Bronchial epithelial cell (primary cell): ENCODE measurements around the gene ABCA1. TPM values are rescaled to one million over a fixed set of nuclear protein-coding genes. Genes with fewer than 3 reads are reported as not detected.
A peak's percentile ranks its signal among the peaks of the same experiment; 100 is the strongest.

Experiments used
- DNase-seq: peaks from one replicate; pipeline ENCODE4 v3.0.0-alpha.2; 2010; ENCODE audit warnings: low read depth
- FAIRE-seq: peaks from 2 replicates; lab custom pipeline; 2011; peaks lifted over from hg19 to GRCh38; lab: Jason Lieb, UNC
- H3K27me3 ChIP-seq: 2 replicates; pipeline ENCODE4 v1.5.1; 2011; ENCODE audit warnings: low read length; ENCODE audit not compliant: control insufficient read depth, insufficient read depth
- H3K36me3 ChIP-seq: 2 replicates; pipeline ENCODE4 v1.5.1; 2011; ENCODE audit warnings: low read length; ENCODE audit not compliant: control insufficient read depth, insufficient read depth
- H3K4me3 ChIP-seq: 2 replicates; pipeline ENCODE4 v1.5.1; 2011; ENCODE audit warnings: mild to moderate bottlenecking, low read depth, low read length, control low read depth
- CTCF ChIP-seq: IDR thresholded peaks from 2 replicates; pipeline ENCODE4 v1.5.1; 2011; ENCODE audit warnings: mild to moderate bottlenecking, moderate library complexity, low read length, control low read depth, inconsistent platforms; ENCODE audit not compliant: insufficient read depth, severe bottlenecking
- total RNA-seq: library from RNA; depleted of rRNA; stranded (reverse); fragments of >200 nt; gene quantifications from 2 replicates; pipeline ENCODE4 v1.2.1, GENCODE V29; 2014

Gene ABCA1
- total RNA-seq, 1 donor from 2014 or later = 34.2 TPM

GRCh38 chr9:104833696-104834095 lies 94.3 kb downstream of the ABCA1 start:
- FAIRE-seq (no peak), DNase-seq (no peak)
- Histone ChIP-seq H3K4me3 (no peak overlapping the region), H3K27me3 (no peaks in the 10 kb centered on the region), H3K36me3 (peaks cover 3% of the 10 kb centered on the region)
- no peak for TF ChIP-seq CTCF

- no peak for FAIRE-seq
- Histone ChIP-seq H3K27me3 (no peaks in the 10 kb centered on the region), H3K36me3 (peaks cover 6% of the 10 kb centered on the region), H3K4me3 (no peak overlapping the region)
- peak; percentile 94 for DNase-seq
- TF ChIP-seq CTCF = no peak
These were observed 96.3 kb downstream of the ABCA1 start for GRCh38 chr9:104831681-104832080.

GRCh38 chr9:104826911-104827310 lies 101.0 kb downstream of the ABCA1 start:
- H3K27me3 ChIP-seq = no peaks in the 10 kb centered on the region
- H3K4me3 ChIP-seq = no peak overlapping the region
- TF ChIP-seq CTCF = no peak
- H3K36me3 ChIP-seq = peaks cover 10% of the 10 kb centered on the region
- FAIRE-seq = no peak
- DNase-seq = no peak

- TF ChIP-seq CTCF = no peak
- Histone ChIP-seq H3K36me3 (peaks cover 10% of the 10 kb centered on the region), H3K4me3 (no peak overlapping the region), H3K27me3 (no peaks in the 10 kb centered on the region)
- DNase-seq = no peak
- peak; percentile 13 for FAIRE-seq
These were observed 101.7 kb downstream of the ABCA1 start for GRCh38 chr9:104826079-104826775.

GRCh38 chr9:104820336-104820735 lies 107.6 kb downstream of the ABCA1 start:
- peaks cover 9% of the 10 kb centered on the region for H3K36me3 ChIP-seq
- FAIRE-seq (no peak), DNase-seq (no peak)
- TF ChIP-seq CTCF = no peak
- no peak overlapping the region for H3K4me3 ChIP-seq
- H3K27me3 ChIP-seq = no peaks in the 10 kb centered on the region

GRCh38 chr9:104819033-104819432 lies 108.9 kb downstream of the ABCA1 start:
- DNase-seq = no peak
- Histone ChIP-seq H3K4me3 (no peak overlapping the region), H3K27me3 (no peaks in the 10 kb centered on the region), H3K36me3 (peaks cover 8% of the 10 kb centered on the region)
- FAIRE-seq = no peak
- TF ChIP-seq CTCF = no peak
